Hepatocyte (in vitro differentiated cells): ENCODE measurements around the gene ABHD3. TPM values are rescaled to one million over a fixed set of nuclear protein-coding genes. Genes with fewer than 3 reads are reported as not detected.

Experiments
- DNase-seq: peaks from one replicate; pipeline ENCODE4 v3.0.0-alpha.2; 2016; ENCODE audit warnings: low spot score
- H2AFZ ChIP-seq: fragments of 200-600 bp; sonication (generic); 2 replicates; pipeline ENCODE4 v1.6.0; 2016; ENCODE audit warnings: antibody characterized with exemption, mild to moderate bottlenecking
- H3K27ac ChIP-seq: fragments of 200-600 bp; sonication (generic); 2 replicates; pipeline ENCODE4 v1.5.1; 2016; ENCODE audit warnings: mild to moderate bottlenecking
- H3K27me3 ChIP-seq: fragments of 200-600 bp; sonication (generic); 2 replicates; pipeline ENCODE4 v1.6.1; 2016
- H3K36me3 ChIP-seq: fragments of 200-600 bp; sonication (generic); replicated peaks from 2 replicates; pipeline ENCODE4 v1.5.1; 2016; ENCODE audit warnings: low read depth; ENCODE audit not compliant: insufficient read depth
- H3K4me1 ChIP-seq: fragments of 200-600 bp; sonication (generic); 2 replicates; pipeline ENCODE4 v1.5.1; 2016; ENCODE audit warnings: mild to moderate bottlenecking, moderate library complexity; ENCODE audit not compliant: insufficient read depth
- H3K4me2 ChIP-seq: fragments of 200-600 bp; sonication (generic); 2 replicates; pipeline ENCODE4 v1.6.0; 2016
- H3K4me3 ChIP-seq: fragments of 200-600 bp; sonication (generic); 2 replicates; pipeline ENCODE4 v1.5.1; 2016; ENCODE audit warnings: mild to moderate bottlenecking
- H3K79me2 ChIP-seq: fragments of 200-600 bp; sonication (generic); 2 replicates; pipeline ENCODE4 v1.6.0; 2017; ENCODE audit warnings: mild to moderate bottlenecking
- H3K9me2 ChIP-seq: fragments of 200-600 bp; sonication (generic); replicated peaks from 2 replicates; pipeline ENCODE4 v1.6.0; 2017; ENCODE audit warnings: mild to moderate bottlenecking; ENCODE audit not compliant: insufficient read depth
- H3K9me3 ChIP-seq: fragments of 200-600 bp; sonication (generic); 2 replicates; pipeline ENCODE4 v1.5.1; 2016; ENCODE audit warnings: low read depth, mild to moderate bottlenecking
- H4K20me1 ChIP-seq: fragments of 200-600 bp; sonication (generic); 2 replicates; pipeline ENCODE4 v1.6.0; 2016; ENCODE audit warnings: mild to moderate bottlenecking; ENCODE audit not compliant: insufficient read depth, poor library complexity, severe bottlenecking
- EZH2 ChIP-seq: fragments of 200-600 bp; sonication (generic); IDR thresholded peaks from 2 replicates; pipeline ENCODE4 v1.6.1; 2016; ENCODE audit warnings: antibody characterized with exemption, mild to moderate bottlenecking, borderline replicate concordance
- EZH2phosphoT487 ChIP-seq: fragments of 200-600 bp; sonication (generic); IDR thresholded peaks from one replicate; pipeline ENCODE4 v1.6.1; 2018; ENCODE audit warnings: antibody characterized with exemption, mild to moderate bottlenecking, low read depth, moderate library complexity; ENCODE audit not compliant: unreplicated experiment, severe bottlenecking
- WGBS: methylation state at CpG from one replicate; pipeline ENCODE4 v1.1.6; 2016; ENCODE audit warnings: low lambda C conversion rate; ENCODE audit errors: missing lambda C conversion rate; 5-methylcytosine and 5-hydroxymethylcytosine counted together
- polyA plus RNA-seq: library from polyadenylated mRNA; unstranded; fragments of >200 nt; fragmentation: Nextera tagmentation; extraction: Ambion mirVana; gene quantifications from 2 replicates; pipeline ENCODE4 v1.2.1, GENCODE V29; 2016
- total RNA-seq: library from RNA; depleted of rRNA; stranded (reverse); fragments of >200 nt; gene quantifications from 2 replicates; pipeline ENCODE4 v1.2.3, GENCODE V29; 2014
- TF ChIP-seq, protein P1 (sequence below): fragments of 200-600 bp; sonication (generic); IDR thresholded peaks from 2 replicates; pipeline ENCODE4 v1.5.1; 2016; ENCODE audit warnings: antibody characterized with exemption, mild to moderate bottlenecking; ENCODE audit not compliant: poor library complexity

The ABHD3 gene
- total and polyA plus RNA-seq, 2 experiments from 2014 or later, result 45.9 to 60.1 TPM

- DNase-seq, result no peak
- Histone ChIP-seq H3K4me1 (no peaks in the 10 kb centered on the region), H4K20me1 (no peaks in the 10 kb centered on the region), H3K9me2 (no peaks in the 10 kb centered on the region), H3K27me3 (no peaks in the 10 kb centered on the region), H3K4me3 (no peak overlapping the region), H2AFZ (no peak overlapping the region), H3K79me2 (no peaks in the 10 kb centered on the region), H3K36me3 (no peaks in the 10 kb centered on the region), H3K9me3 (no peaks in the 10 kb centered on the region), H3K27ac (no peak overlapping the region), H3K4me2 (no peak overlapping the region)
- TF ChIP-seq, protein P1, sequence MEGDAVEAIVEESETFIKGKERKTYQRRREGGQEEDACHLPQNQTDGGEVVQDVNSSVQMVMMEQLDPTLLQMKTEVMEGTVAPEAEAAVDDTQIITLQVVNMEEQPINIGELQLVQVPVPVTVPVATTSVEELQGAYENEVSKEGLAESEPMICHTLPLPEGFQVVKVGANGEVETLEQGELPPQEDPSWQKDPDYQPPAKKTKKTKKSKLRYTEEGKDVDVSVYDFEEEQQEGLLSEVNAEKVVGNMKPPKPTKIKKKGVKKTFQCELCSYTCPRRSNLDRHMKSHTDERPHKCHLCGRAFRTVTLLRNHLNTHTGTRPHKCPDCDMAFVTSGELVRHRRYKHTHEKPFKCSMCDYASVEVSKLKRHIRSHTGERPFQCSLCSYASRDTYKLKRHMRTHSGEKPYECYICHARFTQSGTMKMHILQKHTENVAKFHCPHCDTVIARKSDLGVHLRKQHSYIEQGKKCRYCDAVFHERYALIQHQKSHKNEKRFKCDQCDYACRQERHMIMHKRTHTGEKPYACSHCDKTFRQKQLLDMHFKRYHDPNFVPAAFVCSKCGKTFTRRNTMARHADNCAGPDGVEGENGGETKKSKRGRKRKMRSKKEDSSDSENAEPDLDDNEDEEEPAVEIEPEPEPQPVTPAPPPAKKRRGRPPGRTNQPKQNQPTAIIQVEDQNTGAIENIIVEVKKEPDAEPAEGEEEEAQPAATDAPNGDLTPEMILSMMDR, result no peak
- TF ChIP-seq EZH2, result no peak
- no peak for TF ChIP-seq EZH2phosphoT487
- 97% methylated on average over 7 of the region's 7 CpGs for WGBS
These were observed 41.0 kb downstream of the ABHD3 start for GRCh38 chr18:21663578-21663977.

DNA sequence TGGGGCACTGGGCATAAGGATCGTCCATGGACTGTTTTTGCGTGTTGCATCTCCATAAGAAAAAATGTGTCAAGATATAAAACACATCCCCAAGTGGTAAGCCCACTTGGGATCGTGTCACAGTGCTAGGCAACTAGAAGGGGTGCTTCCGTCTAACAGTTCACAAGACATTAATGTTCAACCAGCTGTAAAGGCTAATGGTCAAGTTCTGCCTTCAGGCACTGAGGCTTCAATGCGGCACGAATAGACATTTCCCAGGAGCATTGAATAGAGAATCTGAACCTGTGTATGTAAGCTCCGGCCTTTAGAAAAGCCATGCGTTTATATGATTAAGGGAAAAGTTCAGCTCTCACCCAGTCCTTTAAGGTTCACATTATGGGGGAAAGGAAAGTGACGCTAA, 42.0 kb downstream of the ABHD3 start:
- H3K27me3 ChIP-seq, result no peaks in the 10 kb centered on the region
- H3K27ac ChIP-seq, result no peak overlapping the region
- H3K9me3 ChIP-seq, result no peaks in the 10 kb centered on the region
- H3K79me2 ChIP-seq, result no peaks in the 10 kb centered on the region
- H3K36me3 ChIP-seq, result no peaks in the 10 kb centered on the region
- 90% methylated on average over 9 of the region's 9 CpGs for WGBS
- no peak overlapping the region for H3K4me2 ChIP-seq
- no peaks in the 10 kb centered on the region for H4K20me1 ChIP-seq
- DNase-seq, result no peak
- no peak overlapping the region for H2AFZ ChIP-seq
- no peaks in the 10 kb centered on the region for H3K9me2 ChIP-seq
- H3K4me1 ChIP-seq, result no peaks in the 10 kb centered on the region
- TF ChIP-seq, protein P1, result no peak
- TF ChIP-seq EZH2 (no peak), EZH2phosphoT487 (no peak)
- H3K4me3 ChIP-seq, result no peak overlapping the region

- H3K27me3 ChIP-seq, result no peaks in the 10 kb centered on the region
- no peaks in the 10 kb centered on the region for H3K9me2 ChIP-seq
- H3K4me1 ChIP-seq, result no peaks in the 10 kb centered on the region
- H2AFZ ChIP-seq, result no peak overlapping the region
- H3K79me2 ChIP-seq, result no peaks in the 10 kb centered on the region
- H3K4me2 ChIP-seq, result no peak overlapping the region
- 79% methylated on average over 2 of the region's 2 CpGs for WGBS
- TF ChIP-seq EZH2phosphoT487 (no peak), EZH2 (no peak)
- TF ChIP-seq, protein P1, result no peak
- no peak overlapping the region for H3K27ac ChIP-seq
- H3K9me3 ChIP-seq, result no peaks in the 10 kb centered on the region
- H3K36me3 ChIP-seq, result no peaks in the 10 kb centered on the region
- no peaks in the 10 kb centered on the region for H4K20me1 ChIP-seq
- no peak overlapping the region for H3K4me3 ChIP-seq
- DNase-seq, result no peak
These were observed 44.5 kb downstream of the ABHD3 start for GRCh38 chr18:21660078-21660477.

- H3K4me2 ChIP-seq, result no peak overlapping the region
These were observed 48.2 kb downstream of the ABHD3 start for GRCh38 chr18:21656402-21656801.

More at GRCh38 chr18:21656402-21656801, 48.2 kb downstream of the ABHD3 start:
- Histone ChIP-seq H3K79me2 (no peaks in the 10 kb centered on the region), H3K9me2 (no peaks in the 10 kb centered on the region), H3K4me3 (no peak overlapping the region), H3K27ac (no peak overlapping the region), H3K36me3 (no peaks in the 10 kb centered on the region), H3K27me3 (no peaks in the 10 kb centered on the region), H3K9me3 (no peaks in the 10 kb centered on the region), H2AFZ (no peak overlapping the region), H4K20me1 (no peaks in the 10 kb centered on the region), H3K4me1 (no peaks in the 10 kb centered on the region)
- TF ChIP-seq EZH2phosphoT487 (no peak), EZH2 (no peak)
- TF ChIP-seq, protein P1, result no peak
- no peak for DNase-seq
